Posterior cingulate gyrus (tissue), 11 donors: ENCODE measurements around the gene ZSCAN9.

ENCODE experiments used
- DNase-seq, 10 donors: peaks; one replicate each; pipeline versions ENCODE4 v3.0.0 to v3.0.0-alpha.2; 2020 to 2021; ENCODE audit warnings: mixed read lengths in 3 of 10
- intact Hi-C: fragments of 100-400 bp; cut with DNase I; formaldehyde crosslinking; loops from one replicate; pipeline ENCODE4 v1.15.1; 2023

The ZSCAN9 gene

GRCh38 chr6:28225056-28225834 is at the start of gene ZSCAN9:
ZSCAN9 (plus strand) TSS chr6:28225275; CDS start chr6:28227085, 1,810 bp downstream.
- peak; percentile 57 to 96 (median 74) for DNase-seq
- intact Hi-C loops = loop anchor here (10.0 kb wide), 1 partner anchor 90 kb away; no protein-coding TSS in a partner anchor

GRCh38 chr6:28176373-28176772 is 48.7 kb upstream of the ZSCAN9 start:
- intact Hi-C loops = no loop called here
- DNase-seq = no peak

- no peak for DNase-seq
- intact Hi-C loops = no loop called here
Observed at GRCh38 chr6:28182255-28182654, 42.8 kb upstream of the ZSCAN9 start.

GRCh38 chr6:28188111-28188979 is 36.7 kb upstream of the ZSCAN9 start:
- intact Hi-C loops = no loop called here
- no peak for DNase-seq

GRCh38 chr6:28200020-28200419 is 25.1 kb upstream of the ZSCAN9 start:
- DNase-seq = no peak
- intact Hi-C loops = no loop called here

- no peak for DNase-seq
- intact Hi-C loops = no loop called here
Observed at GRCh38 chr6:28203201-28203600, 21.9 kb upstream of the ZSCAN9 start.

GRCh38 chr6:28205879-28206278 is 19.2 kb upstream of the ZSCAN9 start:
- intact Hi-C loops = no loop called here
- DNase-seq = no peak

- no peak for DNase-seq
- intact Hi-C loops = no loop called here
Observed at GRCh38 chr6:28206527-28206926, 18.5 kb upstream of the ZSCAN9 start.

- intact Hi-C loops = no loop called here
- DNase-seq = no peak
Observed at GRCh38 chr6:28206928-28207509, 18.1 kb upstream of the ZSCAN9 start.

- no peak for DNase-seq
- intact Hi-C loops = no loop called here
Observed at GRCh38 chr6:28207510-28208110, 17.5 kb upstream of the ZSCAN9 start.

- intact Hi-C loops = no loop called here
- no peak for DNase-seq
Observed at GRCh38 chr6:28208111-28208659, 16.9 kb upstream of the ZSCAN9 start.

GRCh38 chr6:28209753-28210535 is 15.1 kb upstream of the ZSCAN9 start:
- intact Hi-C loops = no loop called here
- no peak for DNase-seq

- intact Hi-C loops = no loop called here
- no peak for DNase-seq
Observed at GRCh38 chr6:28211840-28212509, 13.1 kb upstream of the ZSCAN9 start.

GRCh38 chr6:28212510-28213212 is 12.4 kb upstream of the ZSCAN9 start:
- DNase-seq = no peak
- intact Hi-C loops = no loop called here

- intact Hi-C loops = no loop called here
Observed at GRCh38 chr6:28213213-28213523, 11.9 kb upstream of the ZSCAN9 start.

GRCh38 chr6:28215425-28215824 is 9.7 kb upstream of the ZSCAN9 start:
- DNase-seq = no peak
- intact Hi-C loops = no loop called here

More at GRCh38 chr6:28213213-28213523, 11.9 kb upstream of the ZSCAN9 start:
- DNase-seq = no peak

- no peak for DNase-seq
- intact Hi-C loops = no loop called here
Observed at GRCh38 chr6:28217890-28218289, 7.2 kb upstream of the ZSCAN9 start.
